Liver (tissue), 9 donors: Measurements from ENCODE around the gene RTL10. TPM values are rescaled to one million over a fixed set of nuclear protein-coding genes. Genes with fewer than 3 reads are reported as not detected.

Source experiments
- DNase-seq: peaks from one replicate; pipeline ENCODE4 v3.0.0-alpha.2; 2017; ENCODE audit warnings: low spot score
- H3K27ac ChIP-seq, 2 donors: one replicate each; pipeline ENCODE4 v1.7.0; 2013; ENCODE audit warnings: inconsistent platforms in 2 of 2, low read length in 2 of 2, control low read depth in 1 of 2, low read depth in 1 of 2, mild to moderate bottlenecking in 1 of 2
- H3K27me3 ChIP-seq, 4 donors: one replicate each; pipeline versions ENCODE4 v1.6.1 to v1.7.0; 2013; ENCODE audit warnings: low read length in 3 of 4, inconsistent platforms in 1 of 4, mild to moderate bottlenecking in 1 of 4, moderate library complexity in 1 of 4; ENCODE audit not compliant: control insufficient read depth in 4 of 4, insufficient read depth in 4 of 4
- H3K36me3 ChIP-seq, 4 donors: one replicate each; pipeline versions ENCODE4 v1.6.1 to v1.7.0; 2013; ENCODE audit warnings: low read length in 3 of 4, mild to moderate bottlenecking in 3 of 4, low read depth in 1 of 4, moderate library complexity in 1 of 4; ENCODE audit not compliant: control insufficient read depth in 4 of 4, insufficient read depth in 3 of 4
- H3K4me1 ChIP-seq, 4 donors: one replicate each; pipeline versions ENCODE4 v1.6.1 to v1.7.0; 2013; ENCODE audit warnings: low read length in 3 of 4, mild to moderate bottlenecking in 3 of 4, moderate library complexity in 1 of 4; ENCODE audit not compliant: control insufficient read depth in 4 of 4, insufficient read depth in 4 of 4
- H3K4me3 ChIP-seq, 3 donors: one replicate each; pipeline versions ENCODE4 v1.6.1 to v1.7.0; 2013; ENCODE audit warnings: low read length in 3 of 3, control low read depth in 1 of 3, low read depth in 1 of 3, mild to moderate bottlenecking in 1 of 3
- H3K9ac ChIP-seq, 2 donors: one replicate each; pipeline ENCODE4 v1.7.0; 2013; ENCODE audit warnings: low read length in 2 of 2, mild to moderate bottlenecking in 2 of 2, moderate library complexity in 2 of 2, control low read depth in 1 of 2, low read depth in 1 of 2
- H3K9me3 ChIP-seq, 4 donors: one replicate each; pipeline versions ENCODE4 v1.6.1 to v1.7.0; 2013; ENCODE audit warnings: low read length in 3 of 4; ENCODE audit not compliant: control insufficient read depth in 4 of 4
- FOXA1 ChIP-seq: IDR thresholded peaks from 2 replicates; pipeline ENCODE4 v1.6.1; 2016; ENCODE audit warnings: antibody characterized with exemption
- FOXA2 ChIP-seq: IDR thresholded peaks from 2 replicates; pipeline ENCODE4 v1.6.1; 2016; ENCODE audit warnings: antibody characterized with exemption
- GABPA ChIP-seq, 2 donors: IDR thresholded peaks in 1 of 2; conservative IDR thresholded peaks in 1 of 2; 2 replicates each; pipeline ENCODE4 v1.6.1; 2016; ENCODE audit warnings: antibody characterized with exemption in 2 of 2, mild to moderate bottlenecking in 1 of 2, moderate library complexity in 1 of 2
- HNF4G ChIP-seq: IDR thresholded peaks from 2 replicates; pipeline ENCODE4 v1.6.1; 2016; ENCODE audit warnings: antibody characterized with exemption
- RAD21 ChIP-seq, 2 donors: IDR thresholded peaks; 2 replicates each; pipeline ENCODE4 v1.6.1; 2016; ENCODE audit warnings: antibody characterized with exemption in 2 of 2, mild to moderate bottlenecking in 2 of 2
- RXRA ChIP-seq, 2 donors: IDR thresholded peaks; 2 replicates each; pipeline ENCODE4 v1.6.1; 2017 to 2018; ENCODE audit warnings: antibody characterized with exemption in 2 of 2, mild to moderate bottlenecking in 1 of 2
- SP1 ChIP-seq: IDR thresholded peaks from 2 replicates; pipeline ENCODE4 v1.6.1; 2018; ENCODE audit warnings: antibody characterized with exemption, mild to moderate bottlenecking
- TAF1 ChIP-seq: conservative IDR thresholded peaks from 2 replicates; pipeline ENCODE4 v1.6.1; 2016; ENCODE audit warnings: antibody characterized with exemption, mild to moderate bottlenecking
- YY1 ChIP-seq: IDR thresholded peaks from 2 replicates; pipeline ENCODE4 v1.6.1; 2016; ENCODE audit warnings: antibody characterized with exemption, mild to moderate bottlenecking
- WGBS: extraction: QIAGEN DNeasy Blood & Tissue Kit; methylation state at CpG from one replicate; pipeline ENCODE4 v1.1.7; 2013; 5-methylcytosine and 5-hydroxymethylcytosine counted together
- polyA plus RNA-seq, 2 donors: library from polyadenylated mRNA; stranded (reverse) in 1 of 2; unstranded in 1 of 2; fragments of 200-250 nt in 1 of 2; fragments of >200 nt in 1 of 2; fragmentation: Nextera tagmentation in 1 of 2; extraction: Ambion mirVana in 1 of 2; gene quantifications; one replicate each; pipeline versions ENCODE4 v1.2.1 to v1.2.3, GENCODE V29; 2013 to 2015
- total RNA-seq, 2 donors: library from RNA; depleted of rRNA; stranded (reverse); fragments of >200 nt; gene quantifications; one replicate each; pipeline ENCODE4 v1.2.3, GENCODE V29; 2014
- TF ChIP-seq, protein P1 (sequence below): IDR thresholded peaks from 2 replicates; pipeline ENCODE4 v1.6.1; 2016; ENCODE audit warnings: antibody characterized with exemption
- TF ChIP-seq, protein P2 (sequence below): IDR thresholded peaks from 2 replicates; pipeline ENCODE4 v1.6.1; 2016; ENCODE audit warnings: antibody characterized with exemption, mild to moderate bottlenecking
- TF ChIP-seq, protein P3 (sequence below): fragments of 150-350 bp; IDR thresholded peaks from 2 replicates; pipeline ENCODE4 v1.5.1; 2017; ENCODE audit warnings: improper control_type of control experiment, low read depth, low read length; ENCODE audit not compliant: missing input control
- TF ChIP-seq, protein P4 (sequence below): IDR thresholded peaks from 2 replicates; pipeline ENCODE4 v1.6.1; 2016; ENCODE audit warnings: antibody characterized with exemption
- donor health status: healthy.
- donor health status: healthy.
- donor health status: healthy.
- donor health status: healthy.
- donor health status: healthy.

The RTL10 gene
- total and polyA plus RNA-seq, 4 donors = 4.2 to 8.3 (median 7.4) TPM

DNA sequence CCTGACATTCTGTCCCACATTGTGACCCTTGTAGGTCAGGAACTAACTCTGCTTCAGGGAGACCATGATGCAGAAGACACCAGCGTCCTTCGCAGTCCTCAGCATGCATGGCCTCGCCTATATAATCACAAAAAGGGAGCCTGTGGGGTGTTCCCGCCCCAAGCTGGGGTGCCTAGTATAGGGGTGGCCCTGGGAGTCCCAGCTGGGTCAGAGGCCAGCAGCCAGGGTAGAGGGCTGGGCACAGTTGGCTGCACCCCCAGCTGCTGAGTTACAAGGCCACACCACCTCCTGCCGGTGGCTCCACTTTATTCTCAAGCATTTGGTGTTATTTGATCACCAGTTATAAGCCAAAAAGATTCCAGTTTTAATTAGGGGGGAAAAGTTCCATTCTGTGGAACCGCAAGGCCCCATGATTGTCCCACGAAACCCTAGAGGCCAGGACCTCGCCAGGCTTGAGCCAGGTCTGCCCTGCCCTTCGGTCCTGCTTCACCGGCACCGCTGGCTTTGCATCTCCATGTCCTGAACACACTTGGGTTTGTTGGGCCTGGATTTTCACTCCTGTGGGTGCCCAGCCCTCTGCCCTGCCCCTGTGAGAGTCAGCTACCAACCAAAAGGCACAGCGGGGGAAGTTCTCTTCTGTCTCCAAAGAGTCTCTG is 15.0 kb upstream of the RTL10 start:
- Histone ChIP-seq H3K9me3 (no peaks in the 10 kb centered on the region), H3K27me3 (no peaks in the 10 kb centered on the region), H3K9ac (no peak overlapping the region), H3K27ac (no peak overlapping the region), H3K4me1 (no peaks in the 10 kb centered on the region), H3K4me3 (no peak overlapping the region), H3K36me3 (peaks cover 0 to 2% (median 0%) of the 10 kb centered on the region in 4 donors)
- no peak for DNase-seq
- WGBS = 93% methylated on average over 12 of the region's 12 CpGs
- TF ChIP-seq RXRA (IDR thresholded peaks at IDR 0.05) (no peak), HNF4G (no peak), GABPA (IDR thresholded peaks at IDR 0.05 in 1 of 2, conservative IDR thresholded peaks at IDR 0.05 in 1 of 2) (no peak), TAF1 (no peak), YY1 (no peak), FOXA2 (no peak)
- TF ChIP-seq, protein P1, sequence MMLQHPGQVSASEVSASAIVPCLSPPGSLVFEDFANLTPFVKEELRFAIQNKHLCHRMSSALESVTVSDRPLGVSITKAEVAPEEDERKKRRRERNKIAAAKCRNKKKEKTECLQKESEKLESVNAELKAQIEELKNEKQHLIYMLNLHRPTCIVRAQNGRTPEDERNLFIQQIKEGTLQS = no peak

DNA sequence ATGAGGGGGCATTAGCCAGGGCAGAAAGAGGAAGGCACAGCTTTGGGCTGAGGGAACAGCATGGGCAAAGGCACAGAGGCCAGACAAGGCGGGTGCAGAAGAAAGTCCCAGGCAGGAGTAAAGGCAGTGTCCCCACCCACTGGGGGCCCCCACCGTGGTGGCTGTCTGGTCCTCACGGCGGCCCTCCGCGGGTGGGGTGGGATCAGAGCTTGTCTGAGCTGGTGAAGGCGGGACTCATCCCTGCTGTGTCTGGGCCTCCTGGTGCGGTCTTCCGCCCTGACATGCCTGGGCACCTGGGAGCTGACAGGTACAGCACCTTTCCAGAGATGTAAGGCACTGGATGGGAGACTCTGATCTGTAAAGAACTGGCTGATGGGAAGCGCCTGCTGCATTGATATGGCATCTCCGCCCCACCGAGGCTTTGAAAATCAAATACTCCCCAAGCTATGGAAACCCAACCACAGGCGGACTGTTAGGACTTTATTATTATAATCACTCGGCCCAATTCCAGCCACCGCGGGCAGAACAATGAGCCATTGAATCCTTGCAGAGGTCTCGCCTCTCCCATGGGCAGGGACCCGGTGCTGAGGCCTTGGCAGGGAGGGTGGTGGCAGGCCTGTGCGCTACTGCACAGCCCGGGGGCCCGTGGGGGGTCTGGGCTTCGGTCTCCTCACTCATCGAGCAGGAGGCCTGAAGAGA is 14.2 kb upstream of the RTL10 start:
- Histone ChIP-seq H3K27ac (no peak overlapping the region), H3K4me1 (no peaks in the 10 kb centered on the region), H3K36me3 (no peaks in the 10 kb centered on the region), H3K9me3 (no peaks in the 10 kb centered on the region), H3K9ac (no peak overlapping the region), H3K27me3 (no peaks in the 10 kb centered on the region), H3K4me3 (no peak overlapping the region)
- WGBS = 85% methylated on average over 23 of the region's 23 CpGs
- TF ChIP-seq FOXA1 (no peak), TAF1 (no peak), SP1 (no peak), HNF4G (no peak), RAD21 (IDR thresholded peaks at IDR 0.05) (no peak), YY1 (no peak)
- TF ChIP-seq, protein P2, sequence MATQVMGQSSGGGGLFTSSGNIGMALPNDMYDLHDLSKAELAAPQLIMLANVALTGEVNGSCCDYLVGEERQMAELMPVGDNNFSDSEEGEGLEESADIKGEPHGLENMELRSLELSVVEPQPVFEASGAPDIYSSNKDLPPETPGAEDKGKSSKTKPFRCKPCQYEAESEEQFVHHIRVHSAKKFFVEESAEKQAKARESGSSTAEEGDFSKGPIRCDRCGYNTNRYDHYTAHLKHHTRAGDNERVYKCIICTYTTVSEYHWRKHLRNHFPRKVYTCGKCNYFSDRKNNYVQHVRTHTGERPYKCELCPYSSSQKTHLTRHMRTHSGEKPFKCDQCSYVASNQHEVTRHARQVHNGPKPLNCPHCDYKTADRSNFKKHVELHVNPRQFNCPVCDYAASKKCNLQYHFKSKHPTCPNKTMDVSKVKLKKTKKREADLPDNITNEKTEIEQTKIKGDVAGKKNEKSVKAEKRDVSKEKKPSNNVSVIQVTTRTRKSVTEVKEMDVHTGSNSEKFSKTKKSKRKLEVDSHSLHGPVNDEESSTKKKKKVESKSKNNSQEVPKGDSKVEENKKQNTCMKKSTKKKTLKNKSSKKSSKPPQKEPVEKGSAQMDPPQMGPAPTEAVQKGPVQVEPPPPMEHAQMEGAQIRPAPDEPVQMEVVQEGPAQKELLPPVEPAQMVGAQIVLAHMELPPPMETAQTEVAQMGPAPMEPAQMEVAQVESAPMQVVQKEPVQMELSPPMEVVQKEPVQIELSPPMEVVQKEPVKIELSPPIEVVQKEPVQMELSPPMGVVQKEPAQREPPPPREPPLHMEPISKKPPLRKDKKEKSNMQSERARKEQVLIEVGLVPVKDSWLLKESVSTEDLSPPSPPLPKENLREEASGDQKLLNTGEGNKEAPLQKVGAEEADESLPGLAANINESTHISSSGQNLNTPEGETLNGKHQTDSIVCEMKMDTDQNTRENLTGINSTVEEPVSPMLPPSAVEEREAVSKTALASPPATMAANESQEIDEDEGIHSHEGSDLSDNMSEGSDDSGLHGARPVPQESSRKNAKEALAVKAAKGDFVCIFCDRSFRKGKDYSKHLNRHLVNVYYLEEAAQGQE = no peak
- TF ChIP-seq, protein P3, sequence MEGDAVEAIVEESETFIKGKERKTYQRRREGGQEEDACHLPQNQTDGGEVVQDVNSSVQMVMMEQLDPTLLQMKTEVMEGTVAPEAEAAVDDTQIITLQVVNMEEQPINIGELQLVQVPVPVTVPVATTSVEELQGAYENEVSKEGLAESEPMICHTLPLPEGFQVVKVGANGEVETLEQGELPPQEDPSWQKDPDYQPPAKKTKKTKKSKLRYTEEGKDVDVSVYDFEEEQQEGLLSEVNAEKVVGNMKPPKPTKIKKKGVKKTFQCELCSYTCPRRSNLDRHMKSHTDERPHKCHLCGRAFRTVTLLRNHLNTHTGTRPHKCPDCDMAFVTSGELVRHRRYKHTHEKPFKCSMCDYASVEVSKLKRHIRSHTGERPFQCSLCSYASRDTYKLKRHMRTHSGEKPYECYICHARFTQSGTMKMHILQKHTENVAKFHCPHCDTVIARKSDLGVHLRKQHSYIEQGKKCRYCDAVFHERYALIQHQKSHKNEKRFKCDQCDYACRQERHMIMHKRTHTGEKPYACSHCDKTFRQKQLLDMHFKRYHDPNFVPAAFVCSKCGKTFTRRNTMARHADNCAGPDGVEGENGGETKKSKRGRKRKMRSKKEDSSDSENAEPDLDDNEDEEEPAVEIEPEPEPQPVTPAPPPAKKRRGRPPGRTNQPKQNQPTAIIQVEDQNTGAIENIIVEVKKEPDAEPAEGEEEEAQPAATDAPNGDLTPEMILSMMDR = no peak
- TF ChIP-seq, protein P4, sequence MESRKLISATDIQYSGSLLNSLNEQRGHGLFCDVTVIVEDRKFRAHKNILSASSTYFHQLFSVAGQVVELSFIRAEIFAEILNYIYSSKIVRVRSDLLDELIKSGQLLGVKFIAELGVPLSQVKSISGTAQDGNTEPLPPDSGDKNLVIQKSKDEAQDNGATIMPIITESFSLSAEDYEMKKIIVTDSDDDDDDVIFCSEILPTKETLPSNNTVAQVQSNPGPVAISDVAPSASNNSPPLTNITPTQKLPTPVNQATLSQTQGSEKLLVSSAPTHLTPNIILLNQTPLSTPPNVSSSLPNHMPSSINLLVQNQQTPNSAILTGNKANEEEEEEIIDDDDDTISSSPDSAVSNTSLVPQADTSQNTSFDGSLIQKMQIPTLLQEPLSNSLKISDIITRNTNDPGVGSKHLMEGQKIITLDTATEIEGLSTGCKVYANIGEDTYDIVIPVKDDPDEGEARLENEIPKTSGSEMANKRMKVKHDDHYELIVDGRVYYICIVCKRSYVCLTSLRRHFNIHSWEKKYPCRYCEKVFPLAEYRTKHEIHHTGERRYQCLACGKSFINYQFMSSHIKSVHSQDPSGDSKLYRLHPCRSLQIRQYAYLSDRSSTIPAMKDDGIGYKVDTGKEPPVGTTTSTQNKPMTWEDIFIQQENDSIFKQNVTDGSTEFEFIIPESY = no peak
- DNase-seq = no peak
